ENCODE measurements around the gene TNFSF9.
A peak's percentile ranks its signal among the peaks of the same experiment; 100 is the strongest.

The TNFSF9 gene, protein sequence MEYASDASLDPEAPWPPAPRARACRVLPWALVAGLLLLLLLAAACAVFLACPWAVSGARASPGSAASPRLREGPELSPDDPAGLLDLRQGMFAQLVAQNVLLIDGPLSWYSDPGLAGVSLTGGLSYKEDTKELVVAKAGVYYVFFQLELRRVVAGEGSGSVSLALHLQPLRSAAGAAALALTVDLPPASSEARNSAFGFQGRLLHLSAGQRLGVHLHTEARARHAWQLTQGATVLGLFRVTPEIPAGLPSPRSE

DNA sequence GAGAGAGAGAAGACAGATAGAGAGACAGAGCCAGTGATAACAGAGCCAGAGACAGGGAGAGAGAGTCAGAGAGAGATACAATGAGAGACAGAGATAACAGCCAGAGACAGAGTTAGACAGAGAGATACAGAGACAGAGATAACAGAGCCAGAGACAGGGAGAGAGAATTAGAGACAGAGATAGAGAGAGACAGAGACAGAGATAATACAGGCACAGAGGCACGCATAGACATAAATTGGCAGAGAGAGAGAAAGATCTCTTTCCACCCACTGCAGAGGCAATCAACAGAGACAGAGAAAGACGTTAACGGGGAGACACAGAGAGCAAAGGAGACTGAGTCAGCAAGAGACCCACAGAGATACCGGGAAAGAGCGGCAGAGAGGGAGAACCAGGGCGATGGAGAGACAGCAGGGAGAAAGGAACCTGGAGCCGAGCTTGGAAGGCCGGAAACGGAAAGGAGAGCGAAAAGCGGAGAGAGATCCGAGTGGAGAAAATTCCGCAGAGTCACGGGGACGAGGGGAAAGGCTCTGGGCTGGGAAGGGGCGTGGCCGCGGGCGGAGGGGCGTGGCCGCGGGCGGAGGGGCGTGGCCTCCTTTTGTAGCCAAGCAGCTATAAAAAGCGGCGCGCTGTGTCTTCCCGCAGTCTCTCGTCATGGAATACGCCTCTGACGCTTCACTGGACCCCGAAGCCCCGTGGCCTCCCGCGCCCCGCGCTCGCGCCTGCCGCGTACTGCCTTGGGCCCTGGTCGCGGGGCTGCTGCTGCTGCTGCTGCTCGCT, at the start of gene TNFSF9:
Gene TNFSF9, plus strand, starts transcription at position 641 of the 777 bp plus-strand sequence. Its CDS starts 11 bp downstream, at position 652.
- DNase-seq, result peak; percentile 83

DNA sequence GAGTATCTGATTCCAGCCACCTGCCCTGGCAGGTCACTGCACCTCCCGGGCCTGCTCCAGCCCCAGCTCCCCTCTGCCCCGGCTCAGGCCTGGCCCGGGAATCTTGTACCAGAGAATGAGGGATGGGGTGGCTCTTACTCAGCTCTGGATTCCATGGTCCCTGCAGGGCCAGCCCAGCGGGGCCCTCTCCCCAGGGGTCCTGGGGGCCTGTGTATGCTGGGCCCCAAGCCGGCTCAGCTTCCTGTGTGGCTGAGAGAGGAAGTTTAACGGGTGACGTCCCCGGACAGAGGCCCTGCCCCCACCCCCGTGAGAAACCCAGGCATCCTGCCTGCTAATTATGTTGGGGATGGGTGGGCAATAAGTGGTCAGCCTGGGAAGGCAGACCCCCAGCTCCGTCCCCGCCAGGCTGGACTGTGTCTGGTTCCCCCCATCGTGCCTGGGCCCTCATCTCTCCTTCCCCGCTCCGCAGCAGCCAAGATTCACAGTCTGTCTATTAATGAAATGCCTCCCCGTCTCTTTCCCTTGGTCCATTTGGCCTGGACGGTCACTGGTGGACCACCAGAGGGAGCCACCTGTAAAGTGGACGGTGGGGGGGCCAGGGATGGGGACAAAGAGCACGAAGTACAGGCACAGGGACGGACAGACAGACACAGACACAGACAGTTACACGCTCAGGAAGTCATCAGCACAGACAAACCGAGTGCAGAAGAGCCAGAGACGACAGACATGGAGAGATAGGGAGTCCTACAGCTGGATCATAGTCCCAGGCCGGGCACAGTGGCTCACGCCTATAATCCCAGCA, 49.1 kb upstream of the TNFSF9 start, which contains the start of gene DENND1C:
Gene DENND1C, minus strand, starts transcription at position 247 of the 802 bp plus-strand sequence. Its CDS starts 92 bp downstream, at position 155.
- DNase-seq, result peak; percentile 82

DNA sequence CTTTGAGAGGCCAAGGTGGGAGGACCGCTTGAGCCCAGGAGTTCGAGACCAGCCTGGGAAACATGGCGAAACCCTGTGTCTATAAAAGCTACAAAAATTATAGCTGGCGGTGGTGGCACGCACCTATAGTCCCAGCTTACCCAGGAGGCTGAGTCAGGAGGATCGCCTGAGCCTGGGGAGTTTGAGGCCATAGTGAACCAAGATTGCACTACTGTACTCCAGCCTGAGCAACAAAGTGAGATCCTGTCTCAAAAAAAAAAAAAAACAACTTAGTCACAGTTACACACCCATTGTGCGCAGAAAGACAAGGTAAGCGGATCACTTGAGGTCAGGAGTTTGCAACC, 48.5 kb upstream of the TNFSF9 start:
- peak; percentile 27 for DNase-seq

DNA sequence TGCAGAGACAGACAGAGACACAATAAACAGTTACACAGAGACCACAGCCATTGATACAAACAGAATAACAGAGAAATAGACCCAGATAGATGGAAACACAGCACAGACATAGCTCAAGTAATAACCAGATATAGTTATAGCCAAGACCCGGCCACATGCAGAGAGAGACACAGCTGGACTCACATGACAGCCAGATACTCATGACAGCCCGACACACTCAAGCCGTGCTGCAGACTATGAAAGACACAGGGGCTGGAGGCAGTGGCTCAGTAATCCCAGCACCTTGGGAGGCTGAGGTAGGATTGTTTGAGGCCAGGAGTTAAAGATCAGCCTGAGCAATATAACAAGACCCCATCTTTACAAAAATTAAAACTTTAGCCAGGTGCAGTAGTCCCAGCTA, 47.6 kb upstream of the TNFSF9 start:
- no peak for DNase-seq

DNA sequence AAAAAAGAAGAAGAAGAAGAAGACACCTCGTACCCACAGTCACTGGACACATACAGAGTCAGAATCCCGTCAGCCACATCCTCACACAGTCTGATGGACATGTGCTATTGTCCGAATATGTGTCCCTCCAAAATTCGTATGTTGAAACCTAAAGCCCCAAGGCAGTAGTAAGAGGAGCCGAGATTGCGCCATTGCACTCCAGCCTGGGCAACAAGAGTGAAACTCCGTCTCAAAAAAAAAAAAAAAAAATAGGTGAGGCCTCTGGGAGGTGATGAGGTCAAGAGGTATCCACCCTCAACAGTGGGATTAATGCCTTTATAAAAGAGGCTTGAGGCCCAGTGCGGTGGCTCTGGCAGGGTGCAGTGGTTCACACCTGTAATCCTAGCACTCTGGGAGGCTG, 46.6 kb upstream of the TNFSF9 start:
- DNase-seq, result no peak

DNA sequence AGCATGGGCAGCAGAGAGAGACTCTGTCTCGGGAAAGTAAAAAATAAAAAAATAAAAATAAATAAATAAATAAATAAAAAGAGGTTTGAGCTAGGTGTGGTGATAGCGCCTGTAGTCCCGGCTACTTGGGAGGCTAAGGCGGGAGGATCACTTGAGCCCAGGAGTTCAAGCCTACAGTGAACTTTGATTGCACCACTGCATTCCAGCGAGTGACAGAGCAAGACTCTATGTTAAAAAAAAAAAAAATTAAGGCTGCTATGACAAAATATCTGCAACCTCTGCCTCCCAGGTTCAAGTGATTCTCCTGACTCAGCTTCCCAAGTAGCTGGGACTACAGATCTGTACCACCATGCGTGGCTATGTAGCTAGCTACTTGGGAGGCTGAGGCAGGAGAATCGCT, 46.0 kb upstream of the TNFSF9 start:
- DNase-seq, result no peak

DNA sequence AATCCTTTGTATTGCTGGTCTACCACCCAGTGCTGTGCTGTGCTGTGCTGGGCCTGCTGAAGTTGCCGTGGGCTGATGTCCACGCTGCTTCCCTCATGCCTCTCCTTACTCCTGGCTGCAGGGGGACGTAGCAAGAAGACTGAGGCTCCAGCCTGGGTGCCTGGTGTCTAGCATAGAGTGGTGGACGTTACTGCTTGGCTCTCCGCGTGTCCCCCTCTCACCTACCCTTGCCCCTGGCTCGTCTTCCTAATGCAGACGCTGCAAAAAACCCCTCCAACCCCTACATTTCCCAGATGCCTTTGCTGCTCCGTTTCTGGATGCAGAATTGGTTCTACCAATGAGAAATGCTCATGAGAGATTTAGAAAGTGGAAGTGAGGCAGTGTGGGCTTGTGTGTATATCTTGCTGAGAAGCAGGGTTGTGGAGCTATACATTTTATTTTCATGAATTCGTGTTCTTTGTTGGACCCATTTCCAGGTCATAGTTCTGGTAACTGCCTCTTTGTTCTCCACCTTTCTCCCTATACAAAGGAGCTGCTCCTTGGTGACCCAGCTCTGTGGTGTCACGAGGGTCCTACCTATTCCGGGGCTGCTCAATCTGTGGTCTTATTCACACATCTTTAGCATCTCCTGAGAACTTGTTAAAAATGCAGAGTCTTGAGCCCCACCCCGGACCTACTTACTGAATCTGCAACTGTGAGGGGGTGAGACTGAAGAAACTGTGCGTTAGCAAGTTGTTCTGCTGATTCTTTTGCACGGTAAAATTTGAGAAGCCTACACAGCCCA, 41.4 kb upstream of the TNFSF9 start:
- no peak for DNase-seq

DNA sequence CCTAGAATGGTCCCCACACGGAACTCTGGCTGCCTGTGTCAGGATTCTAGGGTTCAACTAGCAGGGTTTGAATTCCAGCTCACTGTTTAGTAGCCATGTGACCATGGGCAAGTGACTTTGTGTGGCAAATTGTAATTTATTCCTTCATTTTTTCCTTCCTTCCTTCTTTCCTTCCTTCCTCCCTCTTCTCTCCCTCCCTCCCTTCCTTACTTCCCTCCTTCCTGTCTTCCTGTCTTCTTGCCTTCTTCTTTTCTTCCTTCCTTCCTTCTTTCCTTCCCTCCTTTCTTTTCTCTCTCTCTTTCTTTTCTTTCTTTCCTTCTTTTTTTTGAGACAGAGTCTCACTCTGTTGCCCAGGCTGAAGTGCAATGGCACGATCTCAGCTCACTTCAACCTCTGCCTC, 40.7 kb upstream of the TNFSF9 start:
- no peak for DNase-seq

DNA sequence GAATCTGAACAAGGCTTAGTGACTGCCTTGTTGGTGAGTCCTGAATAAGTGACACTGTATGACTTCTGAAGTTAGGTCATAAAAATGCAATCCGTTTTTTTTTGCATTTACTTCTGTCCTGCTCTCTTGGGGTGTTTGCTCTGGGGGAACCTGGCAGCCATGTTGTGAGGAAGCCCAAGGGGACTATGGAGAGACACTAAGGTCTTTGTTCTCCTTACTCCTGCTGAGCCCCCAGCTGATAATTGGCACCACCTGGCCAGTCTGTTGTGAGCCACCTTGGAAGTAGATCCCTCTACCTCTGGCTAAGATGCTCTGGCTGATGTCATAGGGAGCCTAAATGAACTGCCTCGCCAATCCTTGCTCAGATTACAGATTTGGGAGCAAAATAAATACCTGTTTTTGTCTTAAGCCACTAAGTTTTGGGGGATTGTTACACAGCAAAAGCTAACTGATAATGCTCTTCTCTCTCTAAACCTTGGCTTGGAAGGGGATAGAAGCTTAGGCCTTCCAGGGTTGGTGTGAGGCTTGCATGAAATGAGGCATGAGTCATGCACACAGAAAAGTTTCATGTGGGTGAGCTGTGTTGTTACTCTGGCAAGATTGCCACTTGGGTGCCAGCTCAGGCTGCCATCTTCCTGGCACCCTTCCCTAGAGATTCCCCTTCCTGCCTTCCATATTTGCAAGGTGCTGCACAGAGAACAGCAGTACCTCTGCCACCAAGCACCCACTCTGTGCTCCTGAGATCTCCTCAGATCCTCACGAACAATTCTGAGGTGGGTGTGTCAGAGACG, 38.8 kb upstream of the TNFSF9 start:
- no peak for DNase-seq

DNA sequence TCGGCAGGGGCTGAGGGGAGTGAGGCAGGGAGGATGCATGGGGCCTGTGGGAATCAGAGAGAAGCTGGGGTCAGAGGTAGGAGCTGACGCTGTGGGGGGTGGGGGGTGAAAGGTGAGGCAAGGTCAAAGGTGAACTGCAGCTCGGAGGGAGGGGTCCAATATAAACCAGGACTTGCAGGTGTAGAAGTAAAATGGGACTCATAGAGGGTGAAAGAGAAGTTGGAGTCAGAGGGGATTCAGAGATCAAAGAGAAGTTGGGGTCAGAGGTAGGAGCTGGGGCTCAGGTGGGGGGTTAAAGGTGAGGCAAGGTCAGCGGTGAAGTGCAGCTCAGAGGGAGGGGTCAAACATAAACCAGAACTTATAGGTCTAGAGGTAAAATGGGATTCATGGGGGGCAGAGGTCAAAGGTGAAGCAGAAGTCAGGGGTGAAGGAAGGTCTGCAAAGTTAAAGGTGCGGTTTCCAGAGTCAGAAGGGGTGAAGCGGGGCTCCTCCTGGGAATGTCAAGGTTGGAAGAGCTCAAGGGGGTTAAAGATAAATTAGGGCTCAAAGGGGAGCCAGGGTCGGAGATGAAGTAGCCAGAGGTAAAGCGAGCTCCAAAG, 36.3 kb upstream of the TNFSF9 start:
- DNase-seq, result no peak

DNA sequence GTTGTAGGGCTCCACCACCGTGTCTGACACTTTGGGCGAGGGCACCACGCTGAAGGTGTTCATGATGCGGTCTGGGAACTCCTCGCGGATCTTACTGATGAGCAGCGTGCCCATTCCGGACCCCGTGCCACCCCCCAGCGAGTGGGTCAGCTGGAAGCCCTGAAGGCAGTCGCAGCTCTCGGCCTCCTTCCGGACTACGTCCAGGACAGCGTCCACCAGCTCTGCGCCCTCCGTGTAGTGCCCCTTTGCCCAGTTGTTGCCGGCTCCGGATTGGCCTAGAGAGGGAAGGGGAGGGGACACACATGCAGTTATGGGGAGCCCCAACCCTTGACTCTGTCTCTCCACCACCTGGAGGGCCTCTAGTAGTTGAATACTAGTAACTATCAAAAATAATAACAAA, 34.9 kb upstream of the TNFSF9 start:
- DNase-seq, result no peak

DNA sequence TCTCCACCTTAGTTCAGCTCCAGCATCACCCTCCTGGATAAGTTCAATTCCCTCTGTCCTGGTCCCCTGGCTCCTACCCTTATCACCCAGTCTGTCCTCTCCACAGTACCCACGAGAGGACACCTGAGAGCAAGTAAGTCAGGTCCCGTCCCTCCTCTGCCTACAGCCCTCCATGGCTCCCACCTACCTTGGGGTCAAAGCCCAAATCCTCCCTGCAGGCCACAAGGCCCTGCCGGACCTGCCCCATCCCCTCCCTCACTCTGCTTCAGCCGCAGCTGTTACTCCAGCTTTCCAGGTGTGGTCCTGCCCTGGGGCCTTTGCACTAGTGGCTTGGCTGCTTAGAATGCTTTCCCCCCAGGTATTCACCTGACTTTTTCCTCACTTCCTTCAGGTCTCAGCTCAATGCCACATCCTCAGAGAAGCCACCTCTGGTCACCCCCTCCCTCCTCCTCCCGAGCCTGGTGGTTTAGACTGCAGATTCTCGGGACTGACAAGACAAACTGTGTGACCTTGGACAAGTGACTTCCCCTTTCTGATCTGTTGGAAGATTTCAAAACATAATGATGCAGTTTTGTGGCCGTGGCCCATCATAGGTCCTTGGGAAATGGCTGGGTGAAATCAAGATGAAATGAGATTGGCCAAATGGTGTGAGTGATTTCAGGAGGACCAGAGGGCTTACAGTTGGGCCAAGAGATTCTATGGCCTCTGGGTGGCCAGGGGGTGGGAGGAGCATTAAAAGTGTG, 32.4 kb upstream of the TNFSF9 start:
- DNase-seq, result no peak

DNA sequence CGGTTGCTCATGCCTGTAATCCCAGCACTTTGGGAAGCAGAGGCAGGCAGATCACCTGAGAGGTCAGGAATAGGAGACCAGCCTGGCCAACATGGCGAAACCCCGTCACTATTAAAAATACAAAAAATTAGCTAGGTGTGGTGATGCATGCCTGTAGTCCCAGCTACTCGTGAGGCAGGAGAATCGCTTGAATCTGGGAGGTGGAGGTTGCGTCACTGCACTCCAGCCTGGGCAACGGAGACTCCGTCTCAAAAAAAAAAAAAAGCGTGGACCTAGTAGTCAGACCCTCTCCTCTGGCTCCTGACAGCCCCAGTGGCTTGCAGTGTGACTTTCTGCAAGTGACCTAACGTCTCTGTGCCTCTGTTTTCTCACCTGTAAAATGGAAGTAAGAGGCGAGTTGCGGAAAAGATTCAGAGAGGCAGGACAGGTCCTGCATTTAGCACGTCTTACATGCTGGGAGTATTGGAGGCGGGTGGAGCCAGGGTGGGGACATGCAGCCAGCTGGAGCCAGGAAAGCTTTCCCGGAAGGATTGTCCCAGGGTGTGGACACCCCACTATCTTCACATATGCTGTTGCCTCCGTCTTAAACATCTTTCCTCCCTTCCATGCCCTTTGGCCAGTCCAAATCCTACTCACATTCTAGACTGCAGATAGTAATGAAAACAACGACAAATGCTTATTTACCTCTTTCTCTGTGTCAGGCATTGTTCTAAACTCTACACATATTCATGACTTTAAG, 31.6 kb upstream of the TNFSF9 start:
- DNase-seq, result no peak

DNA sequence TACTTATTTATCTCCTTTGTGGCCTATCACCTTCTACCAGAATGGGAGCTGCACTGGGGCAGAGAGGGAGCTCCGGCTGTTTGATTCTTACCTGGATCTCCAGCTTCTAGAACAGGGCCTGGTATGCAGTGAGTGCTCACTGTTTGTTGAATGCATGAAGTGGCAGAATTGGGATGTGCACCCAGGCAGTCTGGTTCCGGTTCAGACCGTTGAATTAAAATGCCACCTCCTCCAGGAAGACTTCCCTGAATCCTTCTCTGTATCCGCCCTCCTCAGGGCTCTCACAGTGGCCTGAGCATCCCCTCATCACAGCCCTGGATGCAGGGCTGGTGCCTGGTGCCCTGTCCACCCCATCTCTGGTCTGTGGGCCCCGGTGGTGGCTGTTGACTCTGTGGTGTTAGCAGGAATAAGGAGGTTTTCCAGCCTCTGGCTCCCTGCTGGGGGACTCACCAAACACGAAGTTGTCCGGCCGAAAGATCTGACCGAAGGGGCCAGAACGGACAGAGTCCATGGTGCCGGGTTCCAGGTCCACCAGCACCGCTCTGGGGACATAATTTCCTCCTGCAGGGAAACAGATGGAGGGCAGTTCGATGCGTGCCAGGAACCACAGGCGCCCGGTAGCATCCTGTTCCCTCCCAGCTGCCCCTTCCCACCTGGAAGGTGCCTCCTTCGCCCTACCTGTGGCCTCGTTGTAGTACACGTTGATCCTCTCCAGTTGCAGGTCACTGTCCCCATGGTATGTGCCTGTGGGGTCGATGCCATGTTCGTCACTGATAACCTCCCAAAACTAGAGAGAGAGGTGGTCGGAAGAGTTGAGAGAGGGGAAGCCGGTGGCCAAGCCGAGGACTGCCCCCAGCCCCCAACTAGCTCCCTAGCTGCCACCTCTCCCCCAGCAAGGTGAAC, 29.7 kb upstream of the TNFSF9 start:
- no peak for DNase-seq

DNA sequence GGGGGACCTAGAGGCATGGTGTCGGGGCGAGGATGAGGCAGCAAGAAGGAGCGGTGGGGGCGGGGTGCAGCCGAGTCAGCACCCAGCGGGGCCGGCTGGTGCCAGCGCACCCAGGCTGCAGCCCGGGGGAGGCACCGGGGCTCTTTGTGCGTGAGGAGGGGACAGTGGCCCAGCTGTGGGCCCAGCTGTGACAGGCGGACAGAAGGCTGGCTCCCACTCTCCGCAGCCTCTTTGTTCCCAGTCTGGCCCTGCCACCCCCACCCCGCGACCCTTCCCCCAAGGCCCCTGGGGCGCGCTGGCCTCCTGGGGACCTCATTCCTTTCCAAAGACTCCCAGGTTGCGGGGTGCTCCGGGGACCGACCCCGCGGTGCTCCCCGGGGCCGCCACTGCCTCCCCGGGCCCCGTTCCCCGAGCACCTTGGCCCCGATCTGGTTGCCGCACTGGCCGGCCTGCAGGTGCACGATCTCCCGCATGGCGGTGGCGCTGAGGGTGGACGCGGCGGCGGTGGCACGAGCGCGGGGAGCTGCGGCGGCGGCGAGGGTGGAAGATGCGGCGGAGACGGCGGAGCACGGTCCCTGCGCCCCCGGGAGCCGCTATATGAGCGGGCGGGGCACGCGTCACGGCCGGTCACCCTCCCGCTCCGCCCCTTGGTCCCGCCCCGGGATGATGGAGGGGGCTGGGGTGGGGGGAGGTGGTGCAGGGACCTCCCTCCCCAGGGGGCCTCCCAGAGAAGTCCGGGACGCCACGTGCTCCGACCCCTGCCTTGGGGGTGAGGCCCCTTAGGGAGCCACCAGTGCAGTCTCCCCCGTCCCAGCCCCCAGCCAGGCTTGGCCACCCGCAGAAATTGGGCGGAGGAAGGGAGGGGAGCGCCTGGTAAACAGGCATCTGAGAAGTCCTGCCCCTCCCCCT, 28.8 kb upstream of the TNFSF9 start, which contains the start of gene TUBB4A:
Gene TUBB4A, minus strand, starts transcription at position 570 of the 909 bp plus-strand sequence. Its CDS starts 97 bp downstream, at position 473.
- peak; percentile 57 for DNase-seq

DNA sequence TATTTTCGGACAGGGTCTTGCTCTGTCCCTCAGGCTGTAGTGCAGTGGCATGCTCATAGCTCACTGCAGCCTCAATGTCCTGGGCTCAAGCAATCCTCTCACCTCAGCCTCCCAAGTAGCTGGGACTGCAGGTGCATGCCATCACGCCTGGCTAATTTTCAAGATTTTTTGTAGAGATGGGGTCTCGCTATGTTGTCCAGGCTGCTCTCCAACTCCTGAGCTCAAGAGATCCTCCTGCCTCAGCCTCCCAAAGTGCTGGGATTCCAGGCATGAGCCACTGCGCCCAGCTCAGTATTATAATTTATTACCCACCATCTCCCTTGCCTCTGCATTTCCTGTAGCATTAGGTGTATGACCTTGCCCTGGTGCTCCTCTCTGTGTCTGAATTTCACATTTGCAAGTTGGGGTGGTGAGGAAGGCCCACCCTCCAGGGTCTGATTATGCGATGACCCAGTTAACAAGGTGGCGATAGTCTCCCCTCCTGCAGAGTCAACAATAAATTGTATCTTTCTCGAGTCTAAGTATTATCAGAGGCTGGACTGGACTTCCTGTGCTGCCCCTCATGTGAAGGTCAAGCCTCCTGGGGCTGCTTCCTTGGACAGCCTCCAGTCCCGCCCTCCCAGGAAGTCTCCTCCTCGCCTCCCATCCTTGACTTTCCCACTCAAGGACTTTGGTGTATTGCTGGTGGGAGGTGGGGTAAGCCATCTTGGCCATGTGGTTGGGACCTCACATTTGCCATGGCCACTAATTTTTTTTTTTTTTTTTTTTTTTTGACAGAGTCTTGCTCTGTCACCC, 27.2 kb upstream of the TNFSF9 start:
- no peak for DNase-seq

Measured in CD4-positive, alpha-beta T cell treated with Interleukin-6 for 4 hours (primary cell).